HG03064 (cell line): ENCODE measurements around the gene PEA15.

ENCODE experiments used
- ATAC-seq: cut with Tn5 transposase; IDR thresholded peaks from one replicate; pipeline ENCODE4 v1.9.1; 2021; ENCODE audit warnings: low read depth; ENCODE audit not compliant: unreplicated experiment

Gene PEA15

GRCh38 chr1:160207771-160208556 lies 2.8 kb downstream of the PEA15 start:
- no peak for ATAC-seq

DNA sequence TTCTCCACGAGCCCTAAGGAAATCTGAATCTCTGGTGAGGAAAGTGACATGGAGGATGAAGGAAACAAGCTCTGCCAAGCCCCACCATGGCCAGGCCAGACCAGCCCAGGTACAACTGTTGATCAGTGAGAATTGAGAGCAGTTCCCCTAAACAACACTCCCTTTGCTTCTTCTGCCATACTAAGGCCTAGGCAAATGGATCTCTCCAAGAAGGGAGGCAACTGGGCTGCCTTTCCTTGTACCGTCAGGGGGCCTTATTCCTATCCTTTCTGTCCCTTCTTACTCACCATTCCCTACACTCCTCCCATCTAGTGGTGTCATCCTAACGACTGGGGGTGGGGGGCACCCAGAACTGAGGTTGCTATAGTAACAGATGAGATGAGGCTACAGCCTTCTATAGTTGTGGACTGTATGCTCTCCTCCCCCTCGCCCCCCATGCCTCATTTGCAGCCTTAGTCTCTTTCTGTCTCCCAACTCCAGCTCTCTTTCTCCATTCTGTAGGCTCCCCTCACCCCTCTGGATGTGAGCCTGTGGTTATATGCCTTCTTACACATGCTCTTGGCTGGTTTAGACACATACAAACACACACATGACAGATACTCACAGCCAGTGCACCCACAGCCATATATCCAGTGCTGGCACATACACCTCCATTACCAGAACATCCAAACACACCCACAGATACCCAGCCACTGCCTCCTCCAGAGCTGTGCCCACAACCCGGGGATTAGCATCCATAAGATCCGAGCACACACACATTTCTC lies 3.6 kb downstream of the PEA15 start:
- ATAC-seq = no peak

DNA sequence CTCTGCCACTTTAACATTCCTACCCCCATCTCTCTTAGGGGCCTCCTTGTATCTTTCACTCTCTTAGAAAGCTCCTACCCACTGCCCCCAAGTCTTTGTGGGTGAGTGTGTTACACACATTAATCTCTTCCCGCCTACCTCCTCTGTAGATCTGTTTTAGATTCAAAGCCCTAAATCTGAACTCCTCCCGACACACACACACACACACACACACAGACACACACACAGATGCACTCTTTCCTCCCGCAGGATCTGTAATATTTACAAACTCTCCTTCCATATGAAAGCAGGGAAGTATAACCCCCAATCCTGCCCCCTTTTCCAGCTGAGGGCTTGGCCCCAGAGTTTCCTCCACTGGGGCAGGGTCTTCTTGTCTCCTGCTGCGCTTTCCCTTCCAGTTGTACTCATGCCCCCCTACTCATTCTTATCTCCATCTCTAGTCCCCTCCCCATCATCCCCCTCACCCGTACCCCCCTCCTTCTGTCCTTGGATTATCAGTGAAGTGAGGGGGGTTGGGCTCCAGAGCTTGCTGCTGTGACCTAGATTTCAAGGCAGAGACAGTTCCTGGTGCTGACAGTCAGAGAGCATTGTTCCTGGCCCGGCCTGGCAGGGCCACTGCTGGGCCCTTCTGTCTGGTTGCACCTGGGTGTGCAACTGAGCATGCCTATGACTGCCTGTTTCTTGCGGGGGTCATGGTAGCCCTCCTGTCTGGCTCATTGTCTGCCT lies 4.3 kb downstream of the PEA15 start:
- no peak for ATAC-seq

DNA sequence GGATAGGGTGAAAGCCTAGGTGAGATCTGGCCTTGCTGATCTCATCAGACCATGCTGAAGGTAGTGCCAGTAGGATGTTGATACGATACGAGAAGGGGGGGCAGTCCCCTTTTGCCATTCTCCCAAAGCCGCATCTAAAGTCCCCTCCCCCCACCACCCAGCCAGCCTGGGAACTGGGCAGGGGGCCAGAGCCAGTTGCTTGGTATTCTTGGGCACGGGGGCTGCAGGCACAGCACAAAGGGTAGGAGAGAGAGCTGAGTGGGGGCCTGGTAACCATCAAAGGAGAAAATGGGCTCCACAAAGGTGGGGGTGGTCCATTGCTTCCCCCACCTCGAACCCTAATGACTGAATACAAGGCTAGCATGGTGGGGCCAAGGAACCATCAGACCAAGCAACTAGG lies 5.4 kb downstream of the PEA15 start:
- no peak for ATAC-seq

DNA sequence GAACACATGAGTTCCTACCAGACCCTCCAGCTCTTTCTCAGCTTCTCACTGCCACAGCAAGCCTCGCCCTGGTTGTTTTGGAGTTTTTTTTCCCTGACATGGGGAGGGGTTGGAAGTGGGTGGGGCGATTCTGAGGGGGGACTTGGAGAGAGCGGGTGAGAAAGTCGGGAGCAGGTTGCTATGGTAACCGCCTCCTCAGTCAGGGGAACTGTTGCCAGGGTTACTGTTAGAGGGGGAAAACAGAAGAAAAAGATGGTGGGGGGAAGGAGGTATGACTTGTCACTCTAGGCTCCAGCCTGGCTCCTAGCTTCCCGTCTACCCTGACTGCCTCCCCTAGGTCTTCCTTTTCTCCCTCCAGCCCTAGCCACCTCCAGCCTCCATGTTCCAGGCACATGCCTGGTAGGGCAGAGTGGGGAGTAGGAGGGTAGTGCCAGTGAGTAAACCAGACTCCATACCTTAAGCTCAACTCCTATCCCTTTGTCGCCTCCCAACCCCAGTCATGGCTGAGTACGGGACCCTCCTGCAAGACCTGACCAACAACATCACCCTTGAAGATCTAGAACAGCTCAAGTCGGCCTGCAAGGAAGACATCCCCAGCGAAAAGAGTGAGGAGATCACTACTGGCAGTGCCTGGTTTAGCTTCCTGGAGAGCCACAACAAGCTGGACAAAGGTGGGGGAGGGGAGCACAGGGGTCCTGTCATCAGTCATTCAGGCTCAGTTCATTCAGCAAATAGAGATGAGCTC lies 6.0 kb downstream of the PEA15 start:
- ATAC-seq = no peak

- no peak for ATAC-seq
Observed at GRCh38 chr1:160214481-160215140, 9.4 kb downstream of the PEA15 start.

GRCh38 chr1:160216301-160216700 lies 11.1 kb downstream of the PEA15 start:
- ATAC-seq = no peak

- no peak for ATAC-seq
Observed at GRCh38 chr1:160217481-160218051, 12.4 kb downstream of the PEA15 start.

GRCh38 chr1:160219062-160219929 lies 14.1 kb downstream of the PEA15 start:
- no peak for ATAC-seq

DNA sequence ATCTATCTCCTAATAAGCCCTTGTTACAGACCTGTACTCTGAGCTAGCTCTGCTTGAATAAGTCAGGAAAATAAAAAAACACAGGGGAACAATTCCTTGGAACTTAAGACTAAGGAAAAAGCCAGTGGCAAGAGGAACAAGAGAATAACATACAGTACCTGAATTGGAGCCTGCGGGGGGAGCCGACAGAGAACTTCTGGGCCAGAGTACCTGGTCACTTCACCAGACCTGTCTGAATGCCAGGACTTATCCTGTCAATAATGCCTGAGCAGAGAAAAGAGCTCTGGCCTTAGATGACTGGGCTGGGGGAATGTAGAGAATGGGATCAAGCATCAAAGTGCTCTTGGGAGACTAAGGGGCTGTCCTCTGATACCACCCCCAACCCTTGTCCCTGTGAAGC lies 15.1 kb downstream of the PEA15 start:
- ATAC-seq = no peak

GRCh38 chr1:160221089-160221488 lies 15.9 kb downstream of the PEA15 start:
- ATAC-seq = no peak

- no peak for ATAC-seq
Observed at GRCh38 chr1:160222546-160222945, 17.4 kb downstream of the PEA15 start.

DNA sequence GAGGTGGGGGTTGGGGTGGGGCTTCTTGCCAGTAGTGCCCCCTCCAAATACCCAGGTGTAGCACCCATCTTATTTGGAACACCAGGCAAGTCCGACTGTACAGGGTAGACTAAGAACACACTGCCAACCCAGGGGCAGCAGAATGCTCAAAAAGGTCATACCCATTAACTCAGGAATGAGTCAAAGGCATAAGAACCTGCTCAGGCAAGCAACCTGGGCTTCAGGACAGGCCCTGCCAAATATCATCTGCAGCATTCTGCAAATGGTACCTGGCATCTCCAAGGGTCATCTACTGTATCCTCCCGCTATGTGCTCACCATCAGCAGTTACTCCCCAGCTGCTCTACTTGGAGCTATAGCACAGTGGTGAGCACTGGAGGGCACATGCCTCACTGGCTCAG lies 19.4 kb downstream of the PEA15 start:
- no peak for ATAC-seq

GRCh38 chr1:160225345-160225744 lies 20.2 kb downstream of the PEA15 start:
- no peak for ATAC-seq

GRCh38 chr1:160226623-160227022 lies 21.4 kb downstream of the PEA15 start:
- ATAC-seq = no peak

DNA sequence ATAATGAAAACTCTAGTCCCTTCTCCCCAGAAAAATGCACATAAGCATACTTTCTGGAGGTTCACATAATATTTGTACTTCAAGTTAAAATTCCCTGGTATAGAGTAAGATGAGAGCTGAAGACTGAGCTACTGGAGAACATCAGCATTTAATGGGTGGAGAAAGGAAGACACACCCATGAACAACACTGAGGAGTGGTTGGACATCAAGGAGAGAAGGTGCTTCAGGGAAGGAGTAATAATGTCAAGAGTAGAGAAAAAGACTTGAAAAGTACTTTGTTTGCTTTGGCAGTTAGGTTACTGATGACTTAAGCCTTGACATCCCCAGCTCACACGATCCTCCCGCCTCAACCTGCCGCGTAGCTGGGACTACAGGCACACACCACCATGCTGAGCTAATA lies 21.9 kb downstream of the PEA15 start:
- ATAC-seq = no peak

- no peak for ATAC-seq
Observed at GRCh38 chr1:160227561-160227960, 22.4 kb downstream of the PEA15 start.

- ATAC-seq = no peak
Observed at GRCh38 chr1:160228431-160228830, 23.2 kb downstream of the PEA15 start.

DNA sequence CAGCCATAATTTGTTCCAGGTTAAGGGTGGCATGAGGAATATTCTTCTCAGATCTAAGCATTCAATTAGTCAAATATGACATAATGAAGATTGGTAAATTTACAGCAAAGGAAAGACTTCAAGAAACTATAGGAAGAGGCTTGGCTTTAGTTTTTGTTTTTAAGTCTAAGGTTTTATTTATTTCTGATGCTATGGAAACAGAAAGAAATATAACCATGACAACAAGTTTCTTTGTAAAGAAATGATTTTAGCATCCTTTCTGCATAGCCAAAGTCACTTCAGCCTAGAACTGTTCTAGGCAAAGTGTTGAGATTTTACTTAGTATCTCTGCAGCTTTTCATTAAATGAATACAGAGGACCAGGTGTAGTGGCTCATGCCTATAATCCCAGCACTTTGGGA lies 27.7 kb downstream of the PEA15 start:
- no peak for ATAC-seq
